Superior temporal gyrus (tissue), 1 donor: ENCODE measurements around the gene LRRC4B.
"Not testable (repeated sequence)": the region's sequence is repeated elsewhere in the genome, so short reads cannot be mapped to it uniquely, and the experiment has no call there.

Experiments used
- DNase-seq: peaks from one replicate; pipeline ENCODE4 v3.0.0-alpha.2; 2016; ENCODE audit errors: extremely low spot score

Gene LRRC4B, protein sequence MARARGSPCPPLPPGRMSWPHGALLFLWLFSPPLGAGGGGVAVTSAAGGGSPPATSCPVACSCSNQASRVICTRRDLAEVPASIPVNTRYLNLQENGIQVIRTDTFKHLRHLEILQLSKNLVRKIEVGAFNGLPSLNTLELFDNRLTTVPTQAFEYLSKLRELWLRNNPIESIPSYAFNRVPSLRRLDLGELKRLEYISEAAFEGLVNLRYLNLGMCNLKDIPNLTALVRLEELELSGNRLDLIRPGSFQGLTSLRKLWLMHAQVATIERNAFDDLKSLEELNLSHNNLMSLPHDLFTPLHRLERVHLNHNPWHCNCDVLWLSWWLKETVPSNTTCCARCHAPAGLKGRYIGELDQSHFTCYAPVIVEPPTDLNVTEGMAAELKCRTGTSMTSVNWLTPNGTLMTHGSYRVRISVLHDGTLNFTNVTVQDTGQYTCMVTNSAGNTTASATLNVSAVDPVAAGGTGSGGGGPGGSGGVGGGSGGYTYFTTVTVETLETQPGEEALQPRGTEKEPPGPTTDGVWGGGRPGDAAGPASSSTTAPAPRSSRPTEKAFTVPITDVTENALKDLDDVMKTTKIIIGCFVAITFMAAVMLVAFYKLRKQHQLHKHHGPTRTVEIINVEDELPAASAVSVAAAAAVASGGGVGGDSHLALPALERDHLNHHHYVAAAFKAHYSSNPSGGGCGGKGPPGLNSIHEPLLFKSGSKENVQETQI

GRCh38 chr19:50567882-50568727 is at the start of gene LRRC4B:
TSS of gene LRRC4B (minus strand) at chr19:50568435. CDS start at chr19:50548838, 19,597 bp downstream.
- DNase-seq = no peak

DNA sequence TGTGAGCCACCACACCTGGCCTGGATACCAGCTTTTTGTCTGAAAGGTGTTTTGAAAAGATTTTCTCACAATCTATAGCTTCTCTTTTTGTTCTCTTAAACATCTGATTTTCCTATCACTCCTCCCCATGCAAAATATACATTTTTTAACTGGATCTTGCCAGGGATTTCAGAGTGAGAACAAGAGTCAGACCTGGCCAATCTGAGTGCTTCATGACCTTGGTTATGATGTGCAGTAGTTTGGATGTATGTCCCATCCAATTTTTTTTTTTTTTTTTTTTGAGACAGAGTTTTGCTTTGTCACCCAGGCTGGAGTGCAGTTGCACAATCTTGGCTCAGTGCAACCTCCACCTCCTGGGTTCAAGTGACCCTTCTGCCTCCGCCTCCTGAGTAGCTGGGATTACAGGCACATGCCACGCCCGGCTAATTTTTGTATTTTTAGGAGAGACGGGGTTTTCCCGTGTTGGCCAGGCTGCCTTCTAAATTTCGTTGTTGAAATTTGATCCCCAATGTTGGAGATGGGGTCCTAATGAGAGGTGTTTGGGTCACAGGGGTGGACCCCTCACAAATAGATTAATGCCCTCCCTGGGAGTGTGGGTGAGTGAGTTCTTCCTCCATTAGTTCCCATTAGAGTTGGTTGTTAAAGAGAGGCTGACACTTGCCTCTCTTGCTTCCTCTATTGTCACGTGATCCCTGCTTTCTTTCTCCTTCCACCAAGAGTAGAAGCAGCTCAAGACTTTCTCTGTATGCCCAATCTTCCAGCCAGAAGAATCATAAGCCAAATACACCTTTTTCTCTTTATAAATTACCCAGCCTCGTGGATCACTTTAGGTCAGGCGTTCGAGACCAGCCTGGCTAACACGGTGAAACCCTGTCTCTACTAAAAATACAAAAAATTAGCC is 44.5 kb upstream of the LRRC4B start:
- not testable (repeated sequence) for DNase-seq

GRCh38 chr19:50607874-50608785 is 39.9 kb upstream of the LRRC4B start:
- DNase-seq = peak; percentile 98

- no peak for DNase-seq
Measured at GRCh38 chr19:50607388-50607787, 39.2 kb upstream of the LRRC4B start.

DNA sequence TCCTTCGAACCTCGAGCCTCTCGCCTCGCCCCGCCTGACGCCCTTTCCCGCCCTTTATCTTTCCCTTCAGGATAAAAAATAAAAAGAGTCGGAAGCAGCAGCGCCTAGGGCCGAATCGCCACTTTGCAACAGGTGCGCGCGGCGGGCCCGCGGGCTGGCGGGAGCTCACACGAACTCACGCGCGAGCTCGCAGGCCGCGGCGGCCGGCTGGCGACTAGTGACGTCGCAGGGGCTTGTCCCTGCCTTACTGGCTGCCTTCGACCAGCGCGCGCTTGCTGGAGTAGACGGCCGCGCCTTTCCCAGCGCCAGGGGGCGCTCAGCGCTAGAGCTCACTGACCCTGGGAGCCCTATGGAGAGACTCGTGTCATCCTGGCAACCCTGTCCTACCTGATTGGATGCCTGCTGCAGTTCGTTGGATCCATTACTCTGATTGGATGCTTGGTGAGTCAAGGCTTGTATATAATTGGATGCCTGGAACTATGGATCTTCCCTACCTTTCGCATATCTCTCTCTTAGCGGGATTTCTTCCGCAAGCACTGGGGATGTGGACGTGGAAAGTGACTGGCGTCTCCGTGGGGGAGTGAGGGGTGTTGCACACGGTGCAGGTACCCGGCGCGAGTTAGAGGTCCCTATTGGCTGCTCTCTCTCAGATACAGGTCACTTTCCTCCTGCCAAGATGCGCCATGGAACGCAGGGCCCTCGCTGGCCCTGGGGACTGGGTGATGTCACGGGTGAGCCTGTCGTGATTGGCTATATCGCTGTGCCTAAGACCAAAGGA is 38.0 kb upstream of the LRRC4B start:
- not testable (repeated sequence) for DNase-seq

- not testable (repeated sequence) for DNase-seq
Measured at GRCh38 chr19:50604264-50605073, 36.2 kb upstream of the LRRC4B start.

DNA sequence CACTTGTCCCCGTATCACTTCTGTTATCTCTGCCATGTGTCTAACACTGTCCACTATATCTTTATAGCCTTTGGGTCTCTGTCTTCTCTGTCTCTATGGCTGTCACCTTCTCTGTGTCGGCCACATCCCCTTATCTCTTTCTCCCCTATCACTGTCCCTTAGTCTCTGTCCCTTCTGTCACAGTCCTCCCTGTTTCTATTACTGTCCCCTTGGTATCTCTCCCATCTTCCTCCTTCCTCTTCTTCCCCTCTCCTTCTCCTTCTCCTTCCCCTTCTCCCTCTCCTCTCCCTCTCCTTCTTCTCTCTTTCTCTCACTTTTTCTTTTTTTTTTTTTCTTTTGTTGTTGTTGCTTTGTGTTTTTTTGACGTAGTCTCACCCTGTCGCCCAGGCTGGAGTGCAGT is 34.7 kb upstream of the LRRC4B start:
- no peak for DNase-seq

DNA sequence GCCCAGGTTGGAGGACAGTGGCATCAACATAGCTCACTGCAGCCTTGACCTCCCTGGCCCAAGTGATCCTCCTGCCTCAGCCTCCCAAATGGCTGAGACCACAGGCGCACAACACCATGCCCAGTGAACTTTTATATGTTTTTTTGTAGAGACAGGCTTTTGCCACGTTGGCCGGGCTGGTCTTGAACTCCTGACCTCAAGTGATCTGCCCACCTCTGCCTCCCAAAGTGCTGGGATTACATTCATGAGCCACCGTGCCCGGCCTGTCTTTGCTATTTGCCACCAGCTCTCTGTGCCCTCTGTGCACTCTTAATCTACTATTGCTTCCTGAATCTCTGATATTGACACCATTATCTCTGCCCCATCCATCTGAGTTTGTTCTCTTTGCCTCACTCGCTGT is 34.3 kb upstream of the LRRC4B start:
- DNase-seq = no peak

DNA sequence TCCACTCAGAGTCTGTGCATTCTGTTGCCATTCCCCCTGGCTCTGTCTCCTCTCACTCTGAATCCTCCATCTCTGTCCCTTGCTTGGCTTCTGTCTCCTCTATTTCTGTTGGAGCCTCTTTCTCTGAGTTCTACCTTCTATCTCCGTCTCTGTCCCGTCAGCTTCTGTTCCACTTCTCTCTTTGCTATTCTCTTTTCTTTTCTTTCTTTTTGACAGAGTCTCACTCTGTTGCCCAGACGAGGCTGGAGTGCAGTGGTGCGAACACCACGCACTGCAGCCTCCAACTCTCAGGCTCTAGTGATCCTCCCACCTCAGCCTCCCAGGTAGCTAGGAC is 33.8 kb upstream of the LRRC4B start:
- no peak for DNase-seq

- no peak for DNase-seq
Measured at GRCh38 chr19:50601407-50602088, 33.3 kb upstream of the LRRC4B start.

- no peak for DNase-seq
Measured at GRCh38 chr19:50599427-50599826, 31.2 kb upstream of the LRRC4B start.

- no peak for DNase-seq
Measured at GRCh38 chr19:50590191-50590590, 22.0 kb upstream of the LRRC4B start.

DNA sequence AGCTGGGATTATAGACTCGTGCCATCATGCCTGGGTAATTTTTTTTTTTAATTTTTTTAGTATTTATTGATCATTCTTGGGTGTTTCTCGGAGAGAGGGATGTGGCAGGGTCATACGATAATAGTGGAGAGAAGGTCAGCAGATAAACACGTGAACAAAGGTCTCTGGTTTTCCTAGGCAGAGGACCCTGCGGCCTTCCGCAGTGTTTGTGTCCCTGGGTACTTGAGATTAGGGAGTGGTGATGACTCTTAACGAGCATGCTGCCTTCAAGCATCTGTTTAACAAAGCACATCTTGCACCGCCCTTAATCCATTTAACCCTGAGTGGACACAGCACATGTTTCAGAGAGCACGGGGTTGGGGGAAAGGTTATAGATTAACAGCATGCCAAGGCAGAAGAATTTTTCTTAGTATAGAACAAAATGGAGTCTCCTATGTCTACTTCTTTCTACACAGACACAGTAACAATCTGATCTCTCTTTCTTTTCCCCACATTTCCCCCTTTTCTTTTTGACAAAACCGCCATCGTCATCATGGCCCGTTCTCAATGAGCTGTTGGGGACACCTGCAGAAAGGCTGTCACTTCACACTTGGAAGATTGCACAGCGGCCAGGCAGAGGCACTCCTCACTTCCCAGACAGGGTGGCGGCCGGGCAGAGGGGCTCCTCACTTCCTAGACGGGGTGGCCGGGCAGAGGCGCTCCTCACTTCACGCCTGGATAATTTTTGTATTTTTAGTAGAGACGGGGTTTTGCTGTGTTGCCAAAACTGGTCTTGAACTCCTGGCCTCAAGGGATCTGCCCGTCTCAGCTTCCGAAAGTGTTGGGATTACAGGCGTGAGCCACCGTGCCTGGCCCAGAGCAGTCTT is 13.8 kb upstream of the LRRC4B start:
- not testable (repeated sequence) for DNase-seq

GRCh38 chr19:50580970-50581634 is 12.9 kb upstream of the LRRC4B start:
- DNase-seq = no peak

GRCh38 chr19:50580240-50580639 is 12.0 kb upstream of the LRRC4B start:
- DNase-seq = no peak

DNA sequence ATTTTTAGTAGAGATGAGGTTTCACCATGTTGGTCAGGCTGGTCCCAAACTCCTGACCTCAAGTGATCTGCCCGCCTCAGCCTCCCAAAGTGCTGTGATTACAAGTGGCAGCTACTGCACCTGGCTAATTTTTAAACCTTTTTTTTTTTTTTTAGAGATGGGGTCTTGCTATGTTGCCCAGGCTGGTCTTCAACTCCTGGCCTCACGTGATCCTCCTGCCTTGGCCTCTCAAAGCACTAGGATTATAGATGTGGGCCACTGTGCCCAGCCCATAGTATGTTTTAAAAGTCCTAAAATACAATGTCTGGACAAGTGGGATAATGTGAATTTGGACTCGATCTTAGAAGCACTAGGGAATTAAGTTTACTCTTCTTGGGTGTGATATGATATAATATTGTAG is 8.5 kb upstream of the LRRC4B start:
- DNase-seq = not testable (repeated sequence)
